Panc1 (cell line): ENCODE results near the gene MBTPS1. TPM values are rescaled to one million over a fixed set of nuclear protein-coding genes. Genes with fewer than 3 reads are reported as not detected.
A peak's percentile ranks its signal among the peaks of the same experiment; 100 is the strongest.

Experiments
- ATAC-seq: fragments of 200-7000 bp; cut with Tn5 transposase; 2 replicates; pipeline ENCODE4 v1.9.1; 2020; ENCODE audit warnings: mild to moderate bottlenecking, moderate library complexity
- BruUV-seq: library from RNA; stranded (reverse); fragments of 400-500 nt; replicated peaks from 2 replicates; lab custom pipeline; 2021; lab: Mats Ljungman, UMichigan
- CTCF ChIA-PET: fragments of 300-600 bp; sonication (Branson Sonifier 250); formaldehyde crosslinking; loops from one replicate; lab custom pipeline; 2022; ENCODE audit warnings: antibody characterized with exemption; lab: Charles Lee
- POLR2A ChIA-PET: fragments of 300-600 bp; sonication (Branson Sonifier 250); formaldehyde crosslinking; loops from one replicate; lab custom pipeline; 2022; ENCODE audit warnings: antibody characterized with exemption; lab: Charles Lee
- DNase-seq: peaks from one replicate; pipeline ENCODE4 v3.0.0-alpha.2; 2010; ENCODE audit warnings: low read depth, low spot score
- H3K27ac ChIP-seq: 2 replicates; pipeline ENCODE4 v1.5.1; 2011; ENCODE audit warnings: mild to moderate bottlenecking, low read length, inconsistent platforms
- H3K27me3 ChIP-seq: fragments of 200-500 bp; sonication (Bioruptor generic); 2 replicates; pipeline ENCODE4 v1.6.0; 2014; ENCODE audit warnings: low read length, inconsistent platforms; ENCODE audit not compliant: control insufficient read depth, insufficient read depth
- H3K36me3 ChIP-seq: fragments of 200-500 bp; sonication (Bioruptor generic); 2 replicates; pipeline ENCODE4 v1.5.1; 2014; ENCODE audit warnings: inconsistent platforms, mild to moderate bottlenecking, low read length, moderate library complexity; ENCODE audit not compliant: control insufficient read depth, insufficient read depth
- H3K4me1 ChIP-seq: 2 replicates; pipeline ENCODE4 v1.5.1; 2011; ENCODE audit warnings: inconsistent platforms, mild to moderate bottlenecking, low read length, moderate library complexity; ENCODE audit not compliant: control insufficient read depth, insufficient read depth
- H3K4me3 ChIP-seq, 2 experiments: 2 replicates each; pipeline ENCODE4 v1.5.1; 2011 to 2012; ENCODE audit warnings: low read depth in 2 of 2, low read length in 2 of 2, mild to moderate bottlenecking in 2 of 2, inconsistent platforms in 1 of 2, moderate library complexity in 1 of 2
- H3K9me3 ChIP-seq: fragments of 200-500 bp; sonication (Bioruptor generic); 2 replicates; pipeline ENCODE4 v1.5.1; 2014; ENCODE audit warnings: low read depth, mild to moderate bottlenecking, inconsistent platforms, low read length, moderate library complexity; ENCODE audit not compliant: control insufficient read depth, insufficient read depth
- CTCF ChIP-seq: fragments of 450-650 bp; IDR thresholded peaks from 2 replicates; pipeline ENCODE4 v1.5.1; 2017; ENCODE audit warnings: mild to moderate bottlenecking
- POLR2AphosphoS5 ChIP-seq: IDR thresholded peaks from 2 replicates; pipeline ENCODE4 v1.6.1; 2012; ENCODE audit warnings: mild to moderate bottlenecking, low read depth, low read length, moderate library complexity
- REST ChIP-seq, 2 experiments: IDR thresholded peaks; 2 replicates each; pipeline ENCODE4 v1.6.1; 2011 to 2012; ENCODE audit warnings: low read depth in 2 of 2, control low read depth in 1 of 2, low read length in 1 of 2, mild to moderate bottlenecking in 1 of 2, moderate library complexity in 1 of 2; ENCODE audit not compliant: insufficient read depth in 1 of 2
- SIN3A ChIP-seq: IDR thresholded peaks from 2 replicates; pipeline ENCODE4 v1.6.1; 2012; ENCODE audit warnings: low read depth, mild to moderate bottlenecking, low read length, moderate library complexity, borderline replicate concordance; ENCODE audit not compliant: insufficient read depth
- TCF7L2 ChIP-seq: IDR thresholded peaks from 2 replicates; pipeline ENCODE4 v1.6.1; 2011; ENCODE audit warnings: mild to moderate bottlenecking, low read depth, low read length, inconsistent platforms
- in situ Hi-C: cut with HindIII; loops from 2 replicates; pipeline ENCODE4 v1.10.0; 2016; ENCODE audit warnings: low sequenced_read_pairs, low pct_unique_long_range_greater_than_20kb
- intact Hi-C: fragments of 100-400 bp; cut with micrococcal nuclease; formaldehyde crosslinking; loops from one replicate; pipeline ENCODE4 v1.10.0; 2022; ENCODE audit not compliant: unreplicated experiment
- total RNA-seq: library from RNA; stranded (reverse); gene quantifications from one replicate; pipeline ENCODE4 v1.2.1, GENCODE V29; 2021; ENCODE audit not compliant: unreplicated experiment

The MBTPS1 gene
- total RNA-seq, 1 experiment from 2014 or later = 66.8 TPM

- in situ Hi-C loops (no loop called here), intact Hi-C loops (no loop called here)
- ATAC-seq = peak; percentile 76
These were observed 72.6 kb downstream of the MBTPS1 start for GRCh38 chr16:84044118-84044488.

GRCh38 chr16:84043486-84044117, 73.1 kb downstream of the MBTPS1 start:
- in situ Hi-C loops = no loop called here
- no peak for DNase-seq
- intact Hi-C loops = no loop called here
- Histone ChIP-seq H3K36me3 (no peaks in the 10 kb centered on the region), H3K4me1 (no peaks in the 10 kb centered on the region), H3K27me3 (no peaks in the 10 kb centered on the region), H3K4me3 (no peak overlapping the region), H3K27ac (no peak overlapping the region), H3K9me3 (no peaks in the 10 kb centered on the region)
- TF ChIP-seq SIN3A (no peak), TCF7L2 (no peak), POLR2AphosphoS5 (no peak), REST (IDR thresholded peaks at IDR 0.05; ENCODE audit: insufficient read depth in 1 of 2, low read depth in 2 of 2, low read length in 1 of 2) (no peak)
- ATAC-seq = peak; percentile 32; the same call in 1 of the 2 replicates
- ChIA-PET CTCF (interaction anchor here (1.0 kb wide), 1 partner anchor 89 kb away, joined by 6 read pairs; no protein-coding TSS in a partner anchor), POLR2A (no interaction called here)
- BruUV-seq = no TSS peak

More at GRCh38 chr16:84044118-84044488, 72.6 kb downstream of the MBTPS1 start:
- no peaks in the 10 kb centered on the region for H3K27me3 ChIP-seq
- BruUV-seq = no TSS peak
- no peak overlapping the region for H3K27ac ChIP-seq
- TF ChIP-seq POLR2AphosphoS5 (no peak), REST (IDR thresholded peaks at IDR 0.05; ENCODE audit: insufficient read depth in 1 of 2, low read depth in 2 of 2, low read length in 1 of 2) (no peak), CTCF (peak; percentile 66), SIN3A (no peak), TCF7L2 (no peak)
- POLR2A ChIA-PET = no interaction called here
- H3K9me3 ChIP-seq = no peaks in the 10 kb centered on the region
- H3K4me1 ChIP-seq = no peaks in the 10 kb centered on the region
- CTCF ChIA-PET = interaction anchor here (1.0 kb wide), 1 partner anchor 90 kb away, joined by 6 read pairs; no protein-coding TSS in a partner anchor
- DNase-seq = no peak
- H3K36me3 ChIP-seq = no peaks in the 10 kb centered on the region
- H3K4me3 ChIP-seq = no peak overlapping the region
